Caco-2 (cell line): ENCODE results near the gene TMEM109. TPM values are rescaled to one million over a fixed set of nuclear protein-coding genes. Genes with fewer than 3 reads are reported as not detected.
"Not testable (repeated sequence)": the region's sequence is repeated elsewhere in the genome, so short reads cannot be mapped to it uniquely, and the experiment has no call there.

ENCODE experiments used
- BruUV-seq: library from RNA; stranded (reverse); fragments of 400-500 nt; replicated peaks from 2 replicates; lab custom pipeline; 2021; lab: Mats Ljungman, UMichigan
- CTCF ChIA-PET: fragments of 300-600 bp; sonication (Branson Sonifier 250); formaldehyde crosslinking; loops from one replicate; lab custom pipeline; 2022; ENCODE audit warnings: antibody characterized with exemption; lab: Charles Lee
- POLR2A ChIA-PET: fragments of 300-600 bp; sonication (Branson Sonifier 250); formaldehyde crosslinking; loops from one replicate; lab custom pipeline; 2022; ENCODE audit warnings: antibody characterized with exemption; lab: Charles Lee
- DNase-seq, 2 experiments: peaks; one replicate each; pipeline versions ENCODE4 v3.0.0 to v3.0.0-alpha.2; 2020 to 2022
- H3K27me3 ChIP-seq: replicated peaks from 2 replicates; pipeline ENCODE4 v1.6.0; 2011; ENCODE audit warnings: low read length; ENCODE audit not compliant: control insufficient read depth, insufficient read depth
- H3K36me3 ChIP-seq: 2 replicates; pipeline ENCODE4 v1.5.1; 2011; ENCODE audit warnings: low read length; ENCODE audit not compliant: control insufficient read depth, insufficient read depth
- H3K4me1 ChIP-seq: fragments of 250-450 bp; sonication (Bioruptor Pico); 2 replicates; pipeline ENCODE4 v1.5.1; 2020; ENCODE audit warnings: mild to moderate bottlenecking
- H3K4me3 ChIP-seq: 2 replicates; pipeline ENCODE4 v1.5.1; 2011; ENCODE audit warnings: low read depth, mild to moderate bottlenecking, control low read depth, low read length
- H3K9me3 ChIP-seq: fragments of 250-450 bp; sonication (Bioruptor Pico); 2 replicates; pipeline ENCODE4 v1.5.1; 2020; ENCODE audit warnings: mild to moderate bottlenecking, moderate library complexity
- H3K27ac Mint-ChIP-seq: one replicate; pipeline ENCODE4 v1.8.0; 2022; ENCODE audit warnings: mixed read lengths; ENCODE audit not compliant: unreplicated experiment
- H3K27me3 Mint-ChIP-seq: one replicate; pipeline ENCODE4 v1.8.0; 2022; ENCODE audit warnings: mixed read lengths; ENCODE audit not compliant: insufficient read depth, unreplicated experiment
- H3K36me3 Mint-ChIP-seq: one replicate; pipeline ENCODE4 v1.8.0; 2022; ENCODE audit warnings: mild to moderate bottlenecking, mixed read lengths; ENCODE audit not compliant: insufficient read depth, unreplicated experiment
- H3K4me1 Mint-ChIP-seq: one replicate; pipeline ENCODE4 v1.8.0; 2022; ENCODE audit warnings: low read depth, mixed read lengths; ENCODE audit not compliant: unreplicated experiment
- H3K4me3 Mint-ChIP-seq: one replicate; pipeline ENCODE4 v1.8.0; 2022; ENCODE audit warnings: mild to moderate bottlenecking, moderate library complexity, mixed read lengths; ENCODE audit not compliant: unreplicated experiment
- H3K9me3 Mint-ChIP-seq: one replicate; pipeline ENCODE4 v1.8.0; 2022; ENCODE audit warnings: mixed read lengths; ENCODE audit not compliant: unreplicated experiment
- intact Hi-C: fragments of 100-400 bp; cut with micrococcal nuclease; formaldehyde crosslinking; loops from one replicate; pipeline ENCODE4 v1.10.0; 2022; ENCODE audit not compliant: unreplicated experiment
- total RNA-seq: library from RNA; stranded (reverse); gene quantifications from 2 replicates; pipeline ENCODE4 v1.2.3, GENCODE V29; 2022
- TF ChIP-seq, protein P1 (sequence below), 2 experiments: fragments of 200-600 bp in 1 of 2; IDR thresholded peaks; 1 replicate in 1 of 2; 2 replicates in 1 of 2; pipeline versions ENCODE4 v1.5.1 to v1.8.0; 2011 to 2022; ENCODE audit warnings: antibody characterized with exemption in 1 of 2, control low read depth in 1 of 2, inconsistent platforms in 1 of 2, low read depth in 1 of 2, low read length in 1 of 2, mild to moderate bottlenecking in 1 of 2, moderate library complexity in 1 of 2; ENCODE audit not compliant: insufficient read depth in 1 of 2, severe bottlenecking in 1 of 2, unreplicated experiment in 1 of 2

Gene TMEM109
- total RNA-seq, 1 experiment from 2014 or later, result 91.9 TPM

DNA sequence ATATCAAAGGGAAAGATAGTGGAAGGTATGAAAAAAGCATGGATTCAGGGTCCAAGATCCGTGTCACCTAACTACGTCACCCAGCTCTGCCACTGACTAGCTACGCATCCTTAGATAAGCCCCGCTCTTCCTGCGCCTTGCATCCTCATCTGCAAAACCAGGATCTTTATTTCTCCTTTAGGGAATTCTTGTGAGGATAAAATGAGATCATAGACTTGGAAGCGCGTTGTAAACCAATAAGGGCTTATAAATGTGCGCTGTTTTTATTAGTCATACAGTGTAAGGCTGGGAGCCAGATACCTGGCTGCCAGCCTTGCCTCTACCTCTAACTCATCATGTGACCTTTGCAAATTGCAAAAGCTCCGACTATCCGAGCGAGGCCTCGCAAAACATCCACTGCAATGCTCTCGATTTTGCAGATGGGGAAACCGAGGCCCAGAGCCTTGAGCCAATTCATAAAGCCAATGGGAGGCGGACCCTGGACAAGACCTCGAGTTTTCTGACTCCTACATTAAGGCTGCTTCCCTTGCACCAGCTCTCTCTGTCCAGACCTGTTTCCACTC lies 8.3 kb upstream of the TMEM109 start:
- POLR2A ChIA-PET, result interaction anchor here (1.0 kb wide), 2 partner anchors 8 to 10 kb away, joined by 3 to 5 read pairs; partner anchors contain the start of gene TMEM109
- Mint-ChIP-seq H3K27me3 (peaks cover under 1% of the 10 kb centered on the region), H3K4me3 (peak overlapping the region; percentile 80), H3K27ac (peak overlapping the region; percentile 86), H3K36me3 (peaks cover 30% of the 10 kb centered on the region), H3K4me1 (no peaks in the 10 kb centered on the region), H3K9me3 (no peaks in the 10 kb centered on the region)
- no peaks in the 10 kb centered on the region for H3K27me3 ChIP-seq
- no peak for DNase-seq
- H3K9me3 ChIP-seq, result no peaks in the 10 kb centered on the region
- no TSS peak for BruUV-seq
- TF ChIP-seq, protein P1, sequence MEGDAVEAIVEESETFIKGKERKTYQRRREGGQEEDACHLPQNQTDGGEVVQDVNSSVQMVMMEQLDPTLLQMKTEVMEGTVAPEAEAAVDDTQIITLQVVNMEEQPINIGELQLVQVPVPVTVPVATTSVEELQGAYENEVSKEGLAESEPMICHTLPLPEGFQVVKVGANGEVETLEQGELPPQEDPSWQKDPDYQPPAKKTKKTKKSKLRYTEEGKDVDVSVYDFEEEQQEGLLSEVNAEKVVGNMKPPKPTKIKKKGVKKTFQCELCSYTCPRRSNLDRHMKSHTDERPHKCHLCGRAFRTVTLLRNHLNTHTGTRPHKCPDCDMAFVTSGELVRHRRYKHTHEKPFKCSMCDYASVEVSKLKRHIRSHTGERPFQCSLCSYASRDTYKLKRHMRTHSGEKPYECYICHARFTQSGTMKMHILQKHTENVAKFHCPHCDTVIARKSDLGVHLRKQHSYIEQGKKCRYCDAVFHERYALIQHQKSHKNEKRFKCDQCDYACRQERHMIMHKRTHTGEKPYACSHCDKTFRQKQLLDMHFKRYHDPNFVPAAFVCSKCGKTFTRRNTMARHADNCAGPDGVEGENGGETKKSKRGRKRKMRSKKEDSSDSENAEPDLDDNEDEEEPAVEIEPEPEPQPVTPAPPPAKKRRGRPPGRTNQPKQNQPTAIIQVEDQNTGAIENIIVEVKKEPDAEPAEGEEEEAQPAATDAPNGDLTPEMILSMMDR (IDR thresholded peaks at IDR 0.05; ENCODE audit: insufficient read depth in 1 of 2, low read depth in 1 of 2, low read length in 1 of 2, severe bottlenecking in 1 of 2, unreplicated experiment in 1 of 2), result no peak
- no peaks in the 10 kb centered on the region; the same call in 1 of the 2 replicates for H3K4me1 ChIP-seq
- intact Hi-C loops, result loop anchor here (2.0 kb wide), 1 partner anchor 35 kb away; no protein-coding TSS in a partner anchor
- peaks cover 4% of the 10 kb centered on the region; the same call in 1 of the 2 replicates for H3K36me3 ChIP-seq
- CTCF ChIA-PET, result interaction anchor here (0.9 kb wide), 2 partner anchors 8 to 18 kb away, joined by 3 to 4 read pairs; partner anchors contain the start of gene TMEM109
- peak overlapping the region; percentile 77 for H3K4me3 ChIP-seq

DNA sequence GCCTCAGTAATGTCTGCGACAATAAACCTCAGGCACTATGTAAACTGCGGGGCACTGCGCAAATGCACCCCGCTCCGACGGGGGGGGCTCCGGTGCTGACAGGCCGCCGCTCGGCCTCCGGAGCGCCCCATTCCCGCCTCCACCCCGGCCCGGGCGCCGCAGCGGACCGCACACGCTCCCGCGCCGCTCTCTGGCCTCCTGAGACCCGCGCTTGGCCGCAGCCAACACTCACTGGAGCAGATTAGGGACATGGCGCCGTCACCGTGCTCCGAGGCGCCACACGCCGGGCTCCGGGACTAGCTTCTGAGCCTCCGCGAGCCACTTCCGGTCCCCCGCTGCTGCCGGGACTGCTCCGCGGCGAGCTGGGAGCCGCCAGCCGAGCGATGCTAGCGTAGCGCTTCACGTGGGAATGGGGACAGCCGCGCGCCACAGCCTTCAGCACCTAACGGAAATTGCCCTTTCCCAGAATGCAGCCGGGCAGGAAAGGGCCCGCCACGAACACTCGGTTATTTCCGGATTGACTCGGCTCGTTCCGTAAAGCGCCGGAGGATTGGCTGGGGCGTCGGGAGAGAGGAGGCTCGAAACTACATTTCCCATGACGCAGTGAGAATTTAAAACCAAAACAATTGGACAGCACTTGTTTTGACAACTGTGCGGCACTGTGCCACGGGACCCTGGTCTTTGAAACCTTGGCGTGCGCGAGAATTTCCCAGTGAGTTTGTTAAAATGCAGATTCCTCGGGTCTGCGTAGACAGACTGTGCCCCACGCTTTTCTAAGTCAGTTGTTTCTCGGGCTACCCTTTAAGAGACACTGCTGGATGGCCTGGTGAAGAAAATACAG lies 7.6 kb upstream of the TMEM109 start, which contains the start of gene PRPF19:
PRPF19 (minus strand) TSS at position 454 of the 841 bp plus-strand sequence; CDS start at position 251, 203 bp downstream.
- BruUV-seq, result no TSS peak
- peaks cover 3% of the 10 kb centered on the region for H3K27me3 Mint-ChIP-seq
- peak; percentile 97 to 99 for DNase-seq
- Histone ChIP-seq H3K4me3 (peak within 1 kb of the TSS; percentile 77), H3K27me3 (no peaks in the 10 kb centered on the region), H3K4me1 (no peaks in the 10 kb centered on the region; the same call in 1 of the 2 replicates), H3K9me3 (no peaks in the 10 kb centered on the region), H3K36me3 (peaks cover 4% of the 10 kb centered on the region; the same call in 1 of the 2 replicates)
- no peaks in the 10 kb centered on the region for H3K4me1 Mint-ChIP-seq
- peak within 1 kb of the TSS; percentile 80 for H3K4me3 Mint-ChIP-seq
- peak within 1 kb of the TSS; percentile 86 for H3K27ac Mint-ChIP-seq
- peaks cover 23% of the 10 kb centered on the region for H3K36me3 Mint-ChIP-seq
- TF ChIP-seq, protein P1 (IDR thresholded peaks at IDR 0.05; ENCODE audit: insufficient read depth in 1 of 2, low read depth in 1 of 2, low read length in 1 of 2, severe bottlenecking in 1 of 2, unreplicated experiment in 1 of 2), result no peak
- POLR2A ChIA-PET, result interaction anchor here (1.0 kb wide), 2 partner anchors 7 to 9 kb away, joined by 3 to 5 read pairs; partner anchors contain the start of gene TMEM109
- intact Hi-C loops, result loop anchor here (2.0 kb wide), 1 partner anchor 34 kb away; no protein-coding TSS in a partner anchor
- CTCF ChIA-PET, result interaction anchor here (0.6 to 0.9 kb wide), 3 partner anchors 7 to 19 kb away, joined by 3 to 4 read pairs (median 3); partner anchors contain the start of gene TMEM109
- H3K9me3 Mint-ChIP-seq, result no peaks in the 10 kb centered on the region

DNA sequence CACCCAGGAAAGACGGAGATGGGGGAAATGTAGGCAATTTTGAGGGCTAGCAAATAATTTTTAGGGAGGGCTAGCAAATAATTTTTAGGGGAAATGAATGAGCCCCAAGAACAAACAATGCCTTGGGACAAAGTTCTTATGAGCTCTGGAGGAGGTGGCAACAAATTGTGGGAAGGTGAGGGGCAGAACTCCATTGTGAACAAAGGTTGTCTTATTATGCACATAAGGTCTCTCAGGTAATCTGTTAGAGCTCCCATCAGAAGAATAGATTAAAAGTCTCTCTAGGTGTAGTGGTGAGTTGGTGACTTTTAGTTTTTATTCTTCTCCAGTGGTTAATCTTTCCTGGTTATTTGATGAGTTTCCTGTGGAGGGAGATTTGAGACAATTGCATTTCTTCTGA lies 5.2 kb upstream of the TMEM109 start:
- H3K4me3 ChIP-seq, result no peak overlapping the region
- Mint-ChIP-seq H3K4me3 (no peak overlapping the region), H3K36me3 (peaks cover 15% of the 10 kb centered on the region), H3K4me1 (no peaks in the 10 kb centered on the region), H3K27ac (no peak overlapping the region), H3K9me3 (no peaks in the 10 kb centered on the region), H3K27me3 (peaks cover 3% of the 10 kb centered on the region)
- ChIA-PET CTCF (no interaction called here), POLR2A (no interaction called here)
- intact Hi-C loops, result no loop called here
- BruUV-seq, result no TSS peak
- TF ChIP-seq, protein P1 (IDR thresholded peaks at IDR 0.05; ENCODE audit: insufficient read depth in 1 of 2, low read depth in 1 of 2, low read length in 1 of 2, severe bottlenecking in 1 of 2, unreplicated experiment in 1 of 2), result no peak
- no peaks in the 10 kb centered on the region for H3K36me3 ChIP-seq
- no peak for DNase-seq
- no peaks in the 10 kb centered on the region for H3K27me3 ChIP-seq
- peaks cover 6% of the 10 kb centered on the region for H3K4me1 ChIP-seq
- no peaks in the 10 kb centered on the region for H3K9me3 ChIP-seq

DNA sequence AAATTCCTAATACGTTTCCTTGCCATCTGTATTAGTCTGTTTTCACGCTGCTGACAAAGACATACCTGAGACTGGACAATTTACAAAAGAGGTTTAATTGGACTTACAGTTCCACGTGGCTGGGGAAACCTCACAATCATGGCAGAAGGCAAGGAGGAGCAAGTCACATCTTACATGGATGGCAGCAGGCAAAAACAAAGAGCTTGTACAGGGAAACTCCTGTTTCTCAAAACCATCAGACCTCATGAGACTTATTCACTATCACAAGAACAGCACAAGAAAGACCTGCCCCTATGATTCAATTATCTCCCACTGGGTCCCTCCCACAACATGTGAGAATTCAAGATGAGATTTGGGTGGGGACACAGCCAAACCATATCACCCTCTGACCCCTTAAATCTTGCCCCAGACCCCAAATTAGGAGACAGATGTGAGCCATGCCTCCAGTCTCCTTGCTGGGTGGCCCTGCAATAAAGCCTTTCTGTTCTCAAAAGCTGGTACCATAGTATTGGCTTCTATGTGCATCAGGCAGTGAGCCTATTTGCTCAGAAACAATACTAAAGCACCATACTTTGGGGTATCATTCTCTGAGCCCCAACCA lies 4.2 kb upstream of the TMEM109 start:
- POLR2A ChIA-PET, H3K27me3 Mint-ChIP-seq, H3K9me3 ChIP-seq, H3K9me3 Mint-ChIP-seq, CTCF ChIA-PET, BruUV-seq, H3K4me1 Mint-ChIP-seq, H3K4me3 Mint-ChIP-seq, DNase-seq, H3K4me1 ChIP-seq, H3K36me3 ChIP-seq, H3K27ac Mint-ChIP-seq, intact Hi-C loops, H3K4me3 ChIP-seq, H3K27me3 ChIP-seq: not testable (repeated sequence)
- H3K36me3 Mint-ChIP-seq, result peaks cover 21% of the 10 kb centered on the region
